Measurements from ENCODE around the gene SDHC. TPM values are rescaled to one million over a fixed set of nuclear protein-coding genes. Genes with fewer than 3 reads are reported as not detected.

SDHC gene
- total and polyA plus RNA-seq, 2 of the 13 experiments (the other 11 are each of a cell fraction or from before 2014, with no cell fraction given), result 27.1 to 229 TPM

DNA sequence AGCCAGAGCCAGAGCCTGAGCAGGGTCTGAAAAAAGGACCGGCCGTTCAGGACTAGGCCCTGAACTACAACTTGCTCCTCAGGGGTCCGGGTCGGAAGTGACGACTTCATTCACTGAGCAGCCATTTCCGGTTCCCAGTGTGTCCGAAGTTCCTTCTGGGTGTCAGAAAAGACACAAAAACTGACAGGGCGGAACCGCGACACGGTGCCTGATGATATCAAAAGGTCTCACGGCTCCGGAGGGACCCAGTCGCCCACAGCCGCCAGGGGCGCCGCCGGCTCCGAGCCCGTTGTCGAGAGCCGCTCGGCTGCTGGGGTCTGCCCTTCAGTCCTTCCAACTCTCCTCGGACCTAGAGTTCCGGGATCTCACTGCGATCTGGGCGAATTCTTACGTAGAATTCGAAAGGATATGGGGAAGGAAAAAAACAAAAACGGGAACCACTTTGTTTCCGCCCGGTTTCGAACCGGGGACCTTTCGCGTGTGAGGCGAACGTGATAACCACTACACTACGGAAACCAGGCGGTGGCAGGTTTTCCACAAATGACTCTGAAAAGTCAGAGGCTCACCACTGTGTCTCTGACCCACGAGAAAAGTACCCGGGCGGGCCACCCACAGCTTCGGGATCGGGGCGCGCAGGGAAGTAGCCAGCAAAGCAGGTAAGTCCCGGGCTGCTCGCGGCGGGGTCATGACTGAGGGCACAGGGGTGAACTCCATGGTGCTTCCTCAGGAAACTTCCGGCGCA, 85.2 kb downstream of the SDHC start (continued):
- TF ChIP-seq EP300 (IDR thresholded peaks at IDR 0.05; ENCODE audit: low read depth in 2 of 2, low read length in 2 of 2) (no peak), EP300 (CRISPR knock-in tag; IDR thresholded peaks at IDR 0.05; ENCODE audit: borderline replicate concordance) (peak; percentile 18; the same call in 1 of the 2 replicates), CHCHD3 (CRISPR knock-in tag; IDR thresholded peaks at IDR 0.05) (no peak), ZFP36 (IDR thresholded peaks at IDR 0.05; ENCODE audit: borderline replicate concordance, low read depth, low read length, partially characterized antibody) (no peak), MXI1 (IDR thresholded peaks at IDR 0.05; ENCODE audit: borderline replicate concordance, low read depth, low read length) (no peak), KDM3A (CRISPR knock-in tag; IDR thresholded peaks at IDR 0.05; ENCODE audit: low read depth) (peak; percentile 51; the same call in 1 of the 2 replicates), ZNF143 (CRISPR knock-in tag; IDR thresholded peaks at IDR 0.05) (peak; percentile 43; the same call in 1 of the 2 replicates), CENPT (CRISPR knock-in tag; IDR thresholded peaks at IDR 0.05; ENCODE audit: low read depth) (no peak), ZZZ3 (CRISPR knock-in tag; IDR thresholded peaks at IDR 0.05; ENCODE audit: borderline replicate concordance) (0 out of 2 replicates have a peak, but pooled peaks have one; percentile 40), PITX1 (CRISPR knock-in tag; IDR thresholded peaks at IDR 0.05) (0 out of 2 replicates have a peak, but pooled peaks have one; percentile 9), KMT2B (CRISPR knock-in tag; IDR thresholded peaks at IDR 0.05) (peak; percentile 60; the same call in 1 of the 2 replicates), ATF7 (IDR thresholded peaks at IDR 0.05) (no peak), ATF7 (CRISPR knock-in tag; IDR thresholded peaks at IDR 0.05) (no peak), HIVEP1 (CRISPR knock-in tag; IDR thresholded peaks at IDR 0.05) (peak; percentile 70; the same call in 1 of the 2 replicates), ZFYVE20 (CRISPR knock-in tag; IDR thresholded peaks at IDR 0.05; ENCODE audit: borderline replicate concordance, low read depth) (no peak), TAF1 (CRISPR knock-in tag; IDR thresholded peaks at IDR 0.05) (peak; percentile 79), HDAC2 (CRISPR knock-in tag; IDR thresholded peaks at IDR 0.05) (peak; percentile 15; the same call in 1 of the 2 replicates)
- TF ChIP-seq, protein P1, sequence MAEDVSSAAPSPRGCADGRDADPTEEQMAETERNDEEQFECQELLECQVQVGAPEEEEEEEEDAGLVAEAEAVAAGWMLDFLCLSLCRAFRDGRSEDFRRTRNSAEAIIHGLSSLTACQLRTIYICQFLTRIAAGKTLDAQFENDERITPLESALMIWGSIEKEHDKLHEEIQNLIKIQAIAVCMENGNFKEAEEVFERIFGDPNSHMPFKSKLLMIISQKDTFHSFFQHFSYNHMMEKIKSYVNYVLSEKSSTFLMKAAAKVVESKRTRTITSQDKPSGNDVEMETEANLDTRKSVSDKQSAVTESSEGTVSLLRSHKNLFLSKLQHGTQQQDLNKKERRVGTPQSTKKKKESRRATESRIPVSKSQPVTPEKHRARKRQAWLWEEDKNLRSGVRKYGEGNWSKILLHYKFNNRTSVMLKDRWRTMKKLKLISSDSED (CRISPR knock-in tag; IDR thresholded peaks at IDR 0.05), result no peak
- TF ChIP-seq, protein P2, sequence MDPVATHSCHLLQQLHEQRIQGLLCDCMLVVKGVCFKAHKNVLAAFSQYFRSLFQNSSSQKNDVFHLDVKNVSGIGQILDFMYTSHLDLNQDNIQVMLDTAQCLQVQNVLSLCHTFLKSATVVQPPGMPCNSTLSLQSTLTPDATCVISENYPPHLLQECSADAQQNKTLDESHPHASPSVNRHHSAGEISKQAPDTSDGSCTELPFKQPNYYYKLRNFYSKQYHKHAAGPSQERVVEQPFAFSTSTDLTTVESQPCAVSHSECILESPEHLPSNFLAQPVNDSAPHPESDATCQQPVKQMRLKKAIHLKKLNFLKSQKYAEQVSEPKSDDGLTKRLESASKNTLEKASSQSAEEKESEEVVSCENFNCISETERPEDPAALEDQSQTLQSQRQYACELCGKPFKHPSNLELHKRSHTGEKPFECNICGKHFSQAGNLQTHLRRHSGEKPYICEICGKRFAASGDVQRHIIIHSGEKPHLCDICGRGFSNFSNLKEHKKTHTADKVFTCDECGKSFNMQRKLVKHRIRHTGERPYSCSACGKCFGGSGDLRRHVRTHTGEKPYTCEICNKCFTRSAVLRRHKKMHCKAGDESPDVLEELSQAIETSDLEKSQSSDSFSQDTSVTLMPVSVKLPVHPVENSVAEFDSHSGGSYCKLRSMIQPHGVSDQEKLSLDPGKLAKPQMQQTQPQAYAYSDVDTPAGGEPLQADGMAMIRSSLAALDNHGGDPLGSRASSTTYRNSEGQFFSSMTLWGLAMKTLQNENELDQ (CRISPR knock-in tag; IDR thresholded peaks at IDR 0.05; ENCODE audit: borderline replicate concordance), result peak; percentile 65; the same call in 1 of the 2 replicates
- TF ChIP-seq, protein P3, sequence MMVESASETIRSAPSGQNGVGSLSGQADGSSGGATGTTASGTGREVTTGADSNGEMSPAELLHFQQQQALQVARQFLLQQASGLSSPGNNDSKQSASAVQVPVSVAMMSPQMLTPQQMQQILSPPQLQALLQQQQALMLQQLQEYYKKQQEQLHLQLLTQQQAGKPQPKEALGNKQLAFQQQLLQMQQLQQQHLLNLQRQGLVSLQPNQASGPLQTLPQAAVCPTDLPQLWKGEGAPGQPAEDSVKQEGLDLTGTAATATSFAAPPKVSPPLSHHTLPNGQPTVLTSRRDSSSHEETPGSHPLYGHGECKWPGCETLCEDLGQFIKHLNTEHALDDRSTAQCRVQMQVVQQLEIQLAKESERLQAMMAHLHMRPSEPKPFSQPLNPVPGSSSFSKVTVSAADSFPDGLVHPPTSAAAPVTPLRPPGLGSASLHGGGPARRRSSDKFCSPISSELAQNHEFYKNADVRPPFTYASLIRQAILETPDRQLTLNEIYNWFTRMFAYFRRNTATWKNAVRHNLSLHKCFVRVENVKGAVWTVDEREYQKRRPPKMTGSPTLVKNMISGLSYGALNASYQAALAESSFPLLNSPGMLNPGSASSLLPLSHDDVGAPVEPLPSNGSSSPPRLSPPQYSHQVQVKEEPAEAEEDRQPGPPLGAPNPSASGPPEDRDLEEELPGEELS (CRISPR knock-in tag; IDR thresholded peaks at IDR 0.05), result no peak; the same call in 1 of the 2 replicates
- TF ChIP-seq, protein P4, sequence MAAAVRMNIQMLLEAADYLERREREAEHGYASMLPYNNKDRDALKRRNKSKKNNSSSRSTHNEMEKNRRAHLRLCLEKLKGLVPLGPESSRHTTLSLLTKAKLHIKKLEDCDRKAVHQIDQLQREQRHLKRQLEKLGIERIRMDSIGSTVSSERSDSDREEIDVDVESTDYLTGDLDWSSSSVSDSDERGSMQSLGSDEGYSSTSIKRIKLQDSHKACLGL (CRISPR knock-in tag; IDR thresholded peaks at IDR 0.05), result 0 out of 2 replicates have a peak, but pooled peaks have one; percentile 70
